Measurements from ENCODE around the gene IRF2.

IRF2 gene

GRCh38 chr4:184473499-184474262, 669 bp downstream of the IRF2 start:
- DNase-seq = peak; percentile 31 to 67

GRCh38 chr4:184472614-184473498, 1.5 kb downstream of the IRF2 start:
- DNase-seq = peak; percentile 51 to 74

- peak; percentile 51 to 59 for DNase-seq
Measured at GRCh38 chr4:184471881-184472613, 2.3 kb downstream of the IRF2 start.

- no peak for DNase-seq
Measured at GRCh38 chr4:184470785-184471110, 3.6 kb downstream of the IRF2 start.

GRCh38 chr4:184466634-184467033, 7.7 kb downstream of the IRF2 start:
- DNase-seq = no peak

GRCh38 chr4:184464759-184465454, 9.4 kb downstream of the IRF2 start:
- DNase-seq = no peak

GRCh38 chr4:184463856-184464255, 10.5 kb downstream of the IRF2 start:
- DNase-seq = no peak

- DNase-seq = no peak
Measured at GRCh38 chr4:184463158-184463557, 11.2 kb downstream of the IRF2 start.

GRCh38 chr4:184462724-184463123, 11.6 kb downstream of the IRF2 start:
- peak; percentile 74 to 78 for DNase-seq

- DNase-seq = peak in 1 of 2 experiments; percentile 40
Measured at GRCh38 chr4:184461711-184462441, 12.5 kb downstream of the IRF2 start.

- DNase-seq = peak in 1 of 2 experiments; percentile 13
Measured at GRCh38 chr4:184460499-184461285, 13.7 kb downstream of the IRF2 start.

- no peak for DNase-seq
Measured at GRCh38 chr4:184459413-184459812, 14.9 kb downstream of the IRF2 start.

- peak; percentile 14 to 51 for DNase-seq
Measured at GRCh38 chr4:184457535-184458249, 16.7 kb downstream of the IRF2 start.

GRCh38 chr4:184456337-184456736, 18.0 kb downstream of the IRF2 start:
- no peak for DNase-seq

- no peak for DNase-seq
Measured at GRCh38 chr4:184455299-184455698, 19.1 kb downstream of the IRF2 start.

GRCh38 chr4:184453365-184454160, 20.8 kb downstream of the IRF2 start:
- DNase-seq = peak in 1 of 2 experiments; percentile 15

GRCh38 chr4:184452740-184453139, 21.6 kb downstream of the IRF2 start:
- DNase-seq = no peak

GRCh38 chr4:184451726-184452125, 22.6 kb downstream of the IRF2 start:
- DNase-seq = no peak

GRCh38 chr4:184450743-184451535, 23.4 kb downstream of the IRF2 start:
- peak; percentile 18 to 65 for DNase-seq
